Muscle layer of duodenum (tissue), 2 donors: Measurements from ENCODE around the gene TMEM39A.
A peak's percentile ranks its signal among the peaks of the same experiment; 100 is the strongest.

ENCODE experiments used
- H3K27ac ChIP-seq: one replicate; pipeline ENCODE4 v1.7.0; 2013; ENCODE audit warnings: mild to moderate bottlenecking, low read length
- H3K27me3 ChIP-seq: one replicate; pipeline ENCODE4 v1.7.0; 2013; ENCODE audit warnings: low read depth, mild to moderate bottlenecking, control low read depth, low read length
- H3K36me3 ChIP-seq, 2 donors: one replicate each; pipeline ENCODE4 v1.7.0; 2013; ENCODE audit warnings: low read length in 2 of 2, control low read depth in 1 of 2, mild to moderate bottlenecking in 1 of 2; ENCODE audit not compliant: insufficient read depth in 2 of 2, control insufficient read depth in 1 of 2
- H3K4me1 ChIP-seq, 2 donors: one replicate each; pipeline ENCODE4 v1.7.0; 2013; ENCODE audit warnings: low read length in 2 of 2, mild to moderate bottlenecking in 2 of 2, control low read depth in 1 of 2, moderate library complexity in 1 of 2; ENCODE audit not compliant: insufficient read depth in 2 of 2, control insufficient read depth in 1 of 2
- H3K4me3 ChIP-seq, 2 donors: one replicate each; pipeline ENCODE4 v1.7.0; 2013; ENCODE audit warnings: low read length in 2 of 2, low read depth in 1 of 2, mild to moderate bottlenecking in 1 of 2
- H3K9me3 ChIP-seq, 2 donors: one replicate each; pipeline ENCODE4 v1.7.0; 2013; ENCODE audit warnings: low read length in 2 of 2, control low read depth in 1 of 2, mild to moderate bottlenecking in 1 of 2; ENCODE audit not compliant: control insufficient read depth in 1 of 2
- donor health status: healthy.

The TMEM39A gene

DNA sequence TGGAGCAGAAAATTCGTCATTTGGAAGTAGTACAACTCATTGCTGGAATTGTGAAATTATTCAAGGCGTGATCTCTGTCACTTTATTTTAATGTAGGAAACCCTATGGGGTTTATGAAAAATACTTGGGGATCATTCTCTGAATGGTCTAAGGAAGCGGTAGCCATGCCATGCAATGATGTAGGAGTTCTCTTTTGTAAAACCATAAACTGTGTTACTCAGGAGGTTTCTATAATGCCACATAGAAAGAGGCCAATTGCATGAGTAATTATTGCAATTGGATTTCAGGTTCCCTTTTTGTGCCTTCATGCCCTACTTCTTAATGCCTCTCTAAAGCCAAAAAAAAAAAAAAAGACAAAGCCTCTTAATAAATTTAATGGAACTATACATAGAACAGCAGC lies 29.4 kb upstream of the TMEM39A start:
- H3K36me3 ChIP-seq, result peaks cover 4 to 18% of the 10 kb centered on the region in 2 donors
- H3K27me3 ChIP-seq, result no peaks in the 10 kb centered on the region
- no peaks in the 10 kb centered on the region for H3K9me3 ChIP-seq
- no peak overlapping the region for H3K4me3 ChIP-seq
- H3K27ac ChIP-seq, result no peak overlapping the region
- no peaks in the 10 kb centered on the region for H3K4me1 ChIP-seq

GRCh38 chr3:119492128-119492527 lies 28.7 kb upstream of the TMEM39A start:
- no peaks in the 10 kb centered on the region for H3K9me3 ChIP-seq
- H3K27ac ChIP-seq, result no peak overlapping the region

DNA sequence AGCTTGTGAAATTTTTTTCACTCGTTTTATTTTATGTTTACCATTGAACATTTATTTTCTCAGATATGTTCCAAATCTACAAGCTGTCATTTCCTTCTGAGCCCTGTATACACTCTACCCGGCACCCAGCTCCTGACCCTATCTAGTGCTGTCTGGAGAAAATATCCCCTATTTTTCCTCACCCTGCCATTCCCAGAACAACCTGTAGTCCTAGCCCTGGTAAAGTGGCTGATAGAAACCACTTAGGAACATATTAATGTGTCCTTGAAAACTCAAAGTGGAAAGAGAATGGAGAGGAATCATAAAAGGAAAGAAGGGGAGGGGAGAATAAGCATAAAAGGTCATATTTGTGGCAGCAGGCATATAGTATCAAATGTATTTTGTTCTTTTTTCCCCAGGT lies 26.7 kb upstream of the TMEM39A start:
- Histone ChIP-seq H3K27ac (no peak overlapping the region), H3K4me1 (no peaks in the 10 kb centered on the region), H3K4me3 (no peak overlapping the region), H3K27me3 (no peaks in the 10 kb centered on the region), H3K36me3 (peaks cover 22 to 36% of the 10 kb centered on the region in 2 donors), H3K9me3 (no peaks in the 10 kb centered on the region)

More at GRCh38 chr3:119492128-119492527, 28.7 kb upstream of the TMEM39A start:
- Histone ChIP-seq H3K27me3 (no peaks in the 10 kb centered on the region), H3K4me3 (no peak overlapping the region), H3K36me3 (peaks cover 4 to 20% of the 10 kb centered on the region in 2 donors), H3K4me1 (no peaks in the 10 kb centered on the region)

DNA sequence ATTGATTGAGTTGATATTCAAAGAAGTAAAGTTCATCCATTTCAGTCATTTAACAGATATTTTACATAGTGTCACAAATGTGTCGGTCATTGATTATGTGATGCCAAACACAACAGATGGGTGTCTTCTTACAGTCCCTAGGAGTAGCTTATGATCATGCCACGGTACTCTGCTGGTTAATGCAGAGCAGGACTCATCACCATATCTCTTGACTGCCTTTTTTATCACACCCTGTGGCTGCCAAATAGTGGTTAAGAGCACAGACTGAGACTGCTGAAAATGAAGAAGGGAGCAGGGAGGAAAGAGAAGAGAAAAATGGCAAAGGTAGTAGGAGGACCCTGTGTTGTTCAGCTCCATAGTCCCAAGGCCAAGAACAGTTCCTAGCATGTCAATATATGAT lies 22.1 kb upstream of the TMEM39A start:
- H3K9me3 ChIP-seq, result no peaks in the 10 kb centered on the region
- no peaks in the 10 kb centered on the region for H3K27me3 ChIP-seq
- H3K4me3 ChIP-seq, result no peak overlapping the region
- no peak overlapping the region for H3K27ac ChIP-seq
- no peaks in the 10 kb centered on the region for H3K4me1 ChIP-seq
- peaks cover 31 to 43% of the 10 kb centered on the region in 2 donors for H3K36me3 ChIP-seq

DNA sequence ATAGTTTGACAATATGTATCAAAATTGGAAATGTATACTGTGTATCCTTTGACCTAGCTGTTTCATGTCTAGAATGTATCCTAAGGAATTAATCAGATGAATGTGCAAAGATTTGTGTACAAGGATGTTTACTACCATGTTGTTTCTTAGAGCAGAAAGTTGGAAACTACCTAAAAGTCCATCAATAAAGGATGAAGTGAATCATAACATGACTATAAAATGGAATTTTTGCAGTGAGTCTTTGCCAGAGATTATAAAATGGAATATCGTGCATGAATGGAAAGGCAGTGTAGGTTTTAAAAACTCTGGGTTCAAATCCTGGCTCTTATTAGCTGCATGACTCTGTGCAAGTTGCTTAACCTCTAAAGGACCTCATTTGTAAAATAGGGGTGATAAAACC lies 19.7 kb upstream of the TMEM39A start:
- Histone ChIP-seq H3K9me3 (no peaks in the 10 kb centered on the region), H3K4me3 (no peak overlapping the region), H3K36me3 (peaks cover 33 to 48% of the 10 kb centered on the region in 2 donors), H3K27ac (no peak overlapping the region), H3K27me3 (no peaks in the 10 kb centered on the region), H3K4me1 (no peaks in the 10 kb centered on the region)

GRCh38 chr3:119481079-119481478 lies 17.7 kb upstream of the TMEM39A start:
- Histone ChIP-seq H3K36me3 (peaks cover 32 to 50% of the 10 kb centered on the region in 2 donors), H3K9me3 (no peaks in the 10 kb centered on the region), H3K4me1 (no peaks in the 10 kb centered on the region), H3K4me3 (no peak overlapping the region), H3K27me3 (no peaks in the 10 kb centered on the region), H3K27ac (no peak overlapping the region)

DNA sequence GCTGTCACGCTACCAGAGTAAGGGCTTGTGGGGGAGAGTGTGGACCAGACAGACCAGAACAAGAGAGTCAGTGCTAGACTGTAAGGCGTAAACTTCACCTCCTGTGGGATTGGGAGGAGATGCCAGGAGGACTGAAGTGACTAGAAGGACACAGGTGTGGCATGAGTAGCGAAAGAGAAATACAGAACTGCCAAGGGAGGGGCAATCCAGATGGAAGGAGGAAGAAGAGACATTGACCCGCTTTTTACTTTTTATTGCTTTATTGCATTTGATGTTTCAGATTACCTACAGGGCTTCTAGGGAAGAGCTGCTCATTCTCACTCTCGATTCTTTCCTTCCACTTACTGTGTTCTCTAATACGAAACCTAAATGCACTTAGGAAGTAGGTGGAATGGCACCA lies 7.5 kb upstream of the TMEM39A start:
- Histone ChIP-seq H3K36me3 (peaks cover 9 to 15% of the 10 kb centered on the region in 2 donors), H3K4me3 (no peak overlapping the region), H3K4me1 (peaks cover 0 to 15% of the 10 kb centered on the region in 2 donors), H3K27me3 (no peaks in the 10 kb centered on the region), H3K9me3 (no peaks in the 10 kb centered on the region), H3K27ac (no peak overlapping the region)

DNA sequence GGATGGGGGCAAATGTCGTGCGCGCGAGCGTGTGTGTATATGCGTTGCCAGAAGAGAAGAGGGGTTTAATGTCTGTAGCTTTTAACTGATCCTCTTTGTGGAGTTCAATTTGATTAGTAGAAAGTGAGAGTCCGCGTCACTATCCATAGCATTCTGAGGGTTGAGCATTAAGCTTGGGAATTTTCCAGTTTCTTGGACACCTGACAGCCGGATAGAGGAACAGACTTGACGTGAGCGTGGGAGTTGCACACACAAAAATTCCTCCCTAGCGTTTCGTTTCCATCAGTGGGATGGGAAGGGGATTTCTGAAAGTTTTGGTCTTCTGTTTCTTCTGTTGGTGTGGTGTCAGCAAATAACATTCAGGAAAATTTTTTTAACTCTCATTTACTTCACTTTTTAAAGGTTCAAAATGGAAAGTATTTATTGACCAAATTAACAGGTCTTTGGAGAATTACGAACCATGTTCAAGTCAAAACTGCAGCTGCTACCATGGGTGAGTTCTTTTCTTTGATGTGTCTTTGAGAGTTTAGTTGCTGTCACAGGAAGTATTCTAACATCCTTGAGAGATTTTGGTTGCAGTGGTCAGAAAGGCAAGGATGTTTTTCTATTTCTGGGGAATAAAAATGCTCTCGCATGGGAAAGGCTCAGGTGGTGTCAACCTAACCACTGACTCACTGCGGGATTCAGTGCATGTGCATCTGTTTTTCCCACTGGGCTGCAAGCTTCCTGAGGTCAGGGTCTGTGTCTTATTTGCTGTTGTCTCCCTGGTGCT lies 6.2 kb upstream of the TMEM39A start:
- H3K4me1 ChIP-seq, result peaks cover 0 to 15% of the 10 kb centered on the region in 2 donors
- H3K4me3 ChIP-seq, result peak overlapping the region; percentile 96 to 100
- no peaks in the 10 kb centered on the region for H3K27me3 ChIP-seq
- peak overlapping the region; percentile 48 for H3K27ac ChIP-seq
- H3K36me3 ChIP-seq, result peaks cover 8 to 9% of the 10 kb centered on the region in 2 donors
- H3K9me3 ChIP-seq, result no peaks in the 10 kb centered on the region

GRCh38 chr3:119468041-119468440 lies 4.6 kb upstream of the TMEM39A start:
- Histone ChIP-seq H3K27me3 (no peaks in the 10 kb centered on the region), H3K27ac (no peak overlapping the region), H3K4me3 (peak overlapping the region; percentile 96 to 100), H3K4me1 (peaks cover 5 to 16% of the 10 kb centered on the region in 2 donors), H3K36me3 (peaks cover 5 to 8% of the 10 kb centered on the region in 2 donors), H3K9me3 (no peaks in the 10 kb centered on the region)

- H3K9me3 ChIP-seq, result no peaks in the 10 kb centered on the region
- no peak overlapping the region for H3K27ac ChIP-seq
- peaks cover 57 to 82% of the 10 kb centered on the region in 2 donors for H3K36me3 ChIP-seq
- no peak overlapping the region for H3K4me3 ChIP-seq
- no peaks in the 10 kb centered on the region for H3K27me3 ChIP-seq
- H3K4me1 ChIP-seq, result peaks cover 6 to 32% of the 10 kb centered on the region in 2 donors
Measured at GRCh38 chr3:119457246-119457645, 6.2 kb downstream of the TMEM39A start.

DNA sequence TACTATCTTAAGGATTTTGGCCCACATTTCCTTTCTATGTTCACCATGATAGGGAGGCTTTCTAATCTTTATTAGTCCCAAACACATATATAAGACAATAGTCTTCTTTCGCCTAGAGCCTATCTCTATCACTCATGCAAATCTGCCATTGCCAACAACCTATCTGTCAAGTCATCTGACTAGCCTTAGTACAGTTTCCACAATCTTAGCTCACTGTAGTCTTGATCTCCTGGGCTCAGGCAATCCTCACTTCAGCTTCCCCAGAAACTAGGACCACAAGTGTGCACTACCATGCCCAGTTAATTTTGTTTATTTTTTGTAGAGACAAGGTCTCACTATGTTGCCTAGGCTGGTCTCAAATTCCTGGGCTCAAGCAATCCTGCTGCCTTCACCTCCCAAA lies 6.9 kb downstream of the TMEM39A start:
- peaks cover 60 to 80% of the 10 kb centered on the region in 2 donors for H3K36me3 ChIP-seq
- H3K4me1 ChIP-seq, result peaks cover 0 to 24% of the 10 kb centered on the region in 2 donors
- no peak overlapping the region for H3K4me3 ChIP-seq
- H3K27ac ChIP-seq, result no peak overlapping the region
- H3K9me3 ChIP-seq, result no peaks in the 10 kb centered on the region
- H3K27me3 ChIP-seq, result no peaks in the 10 kb centered on the region

DNA sequence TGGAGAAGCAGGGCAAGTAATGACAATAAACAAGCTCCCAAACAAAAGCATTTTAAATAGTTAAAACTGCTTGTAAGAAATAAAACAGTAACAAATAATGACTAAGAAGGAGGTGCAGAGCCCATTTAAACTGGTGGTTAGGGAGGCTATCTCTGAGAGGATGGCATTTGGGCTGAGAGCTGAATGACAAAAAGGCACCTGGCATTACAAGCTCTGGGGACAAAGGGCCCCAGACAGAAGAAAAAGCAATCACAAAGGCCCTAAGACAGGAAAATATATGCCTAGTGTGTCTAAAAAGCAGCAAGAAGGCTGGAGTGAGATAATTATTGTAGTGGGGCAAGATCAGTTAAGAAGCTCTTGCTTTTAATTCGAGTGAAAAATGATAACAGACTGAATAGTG lies 9.6 kb downstream of the TMEM39A start:
- Histone ChIP-seq H3K27me3 (no peaks in the 10 kb centered on the region), H3K36me3 (peaks cover 58 to 70% of the 10 kb centered on the region in 2 donors), H3K27ac (no peak overlapping the region), H3K9me3 (no peaks in the 10 kb centered on the region), H3K4me3 (no peak overlapping the region), H3K4me1 (peaks cover 0 to 8% of the 10 kb centered on the region in 2 donors)
